Measurements from ENCODE around the gene ZNF428. TPM values are rescaled to one million over a fixed set of nuclear protein-coding genes. Genes with fewer than 3 reads are reported as not detected.

The ZNF428 gene
- total and polyA plus RNA-seq, 2 of the 4 experiments (the other 2 are of a cell fraction): 9.9 to 32.3 TPM

DNA sequence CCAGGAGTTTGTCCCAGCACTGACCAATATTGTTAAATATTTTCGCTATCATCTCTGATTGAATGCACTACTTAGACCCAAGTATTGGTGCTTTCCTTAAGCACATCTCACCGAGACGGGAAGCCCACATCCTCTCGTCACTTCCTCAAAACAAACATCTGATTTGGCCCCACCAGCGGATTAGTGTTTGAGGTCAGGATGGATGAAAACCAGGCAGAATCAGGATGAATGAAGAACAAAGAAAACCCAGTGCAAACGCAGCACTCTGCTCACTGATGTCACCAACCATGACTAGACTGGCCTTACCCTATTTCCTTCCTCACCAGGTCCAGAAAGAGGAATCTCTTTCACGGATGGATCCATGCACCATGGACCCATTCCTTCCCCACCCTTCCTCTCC is 44.6 kb upstream of the ZNF428 start:
- no peak overlapping the region for H3K14ac ChIP-seq (replicated peaks; ENCODE audit: low read depth, low read length)
- H3K4me2 ChIP-seq (ENCODE audit: low read depth, low read length): no peak overlapping the region
- H4K91ac ChIP-seq (ENCODE audit: insufficient read depth, low read depth, low read length): no peak overlapping the region
- TF ChIP-seq BHLHE40 (IDR thresholded peaks at IDR 0.05; ENCODE audit: low read depth, low read length): no peak
- TF ChIP-seq, protein P1, sequence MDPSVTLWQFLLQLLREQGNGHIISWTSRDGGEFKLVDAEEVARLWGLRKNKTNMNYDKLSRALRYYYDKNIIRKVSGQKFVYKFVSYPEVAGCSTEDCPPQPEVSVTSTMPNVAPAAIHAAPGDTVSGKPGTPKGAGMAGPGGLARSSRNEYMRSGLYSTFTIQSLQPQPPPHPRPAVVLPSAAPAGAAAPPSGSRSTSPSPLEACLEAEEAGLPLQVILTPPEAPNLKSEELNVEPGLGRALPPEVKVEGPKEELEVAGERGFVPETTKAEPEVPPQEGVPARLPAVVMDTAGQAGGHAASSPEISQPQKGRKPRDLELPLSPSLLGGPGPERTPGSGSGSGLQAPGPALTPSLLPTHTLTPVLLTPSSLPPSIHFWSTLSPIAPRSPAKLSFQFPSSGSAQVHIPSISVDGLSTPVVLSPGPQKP (IDR thresholded peaks at IDR 0.05; ENCODE audit: borderline replicate concordance, low read depth, low read length): no peak
- no peak for TF ChIP-seq CEBPB (IDR thresholded peaks at IDR 0.05; ENCODE audit: low read depth, low read length)
- no peak for TF ChIP-seq SMC3 (IDR thresholded peaks at IDR 0.05; ENCODE audit: low read depth, low read length)
- TF ChIP-seq POLR2A (IDR thresholded peaks at IDR 0.05; ENCODE audit: low read depth, low read length): no peak
- TF ChIP-seq, protein P2, sequence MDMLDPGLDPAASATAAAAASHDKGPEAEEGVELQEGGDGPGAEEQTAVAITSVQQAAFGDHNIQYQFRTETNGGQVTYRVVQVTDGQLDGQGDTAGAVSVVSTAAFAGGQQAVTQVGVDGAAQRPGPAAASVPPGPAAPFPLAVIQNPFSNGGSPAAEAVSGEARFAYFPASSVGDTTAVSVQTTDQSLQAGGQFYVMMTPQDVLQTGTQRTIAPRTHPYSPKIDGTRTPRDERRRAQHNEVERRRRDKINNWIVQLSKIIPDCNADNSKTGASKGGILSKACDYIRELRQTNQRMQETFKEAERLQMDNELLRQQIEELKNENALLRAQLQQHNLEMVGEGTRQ (IDR thresholded peaks at IDR 0.05; ENCODE audit: low read depth, low read length): no peak
- no peak for TF ChIP-seq FOS (IDR thresholded peaks at IDR 0.05; ENCODE audit: low read depth, low read length)
- TF ChIP-seq RCOR1 (IDR thresholded peaks at IDR 0.05; ENCODE audit: insufficient replicate concordance, low read length): no peak
- TF ChIP-seq MAZ (IDR thresholded peaks at IDR 0.05; ENCODE audit: borderline replicate concordance, low read depth, low read length): no peak
- TF ChIP-seq, protein P3, sequence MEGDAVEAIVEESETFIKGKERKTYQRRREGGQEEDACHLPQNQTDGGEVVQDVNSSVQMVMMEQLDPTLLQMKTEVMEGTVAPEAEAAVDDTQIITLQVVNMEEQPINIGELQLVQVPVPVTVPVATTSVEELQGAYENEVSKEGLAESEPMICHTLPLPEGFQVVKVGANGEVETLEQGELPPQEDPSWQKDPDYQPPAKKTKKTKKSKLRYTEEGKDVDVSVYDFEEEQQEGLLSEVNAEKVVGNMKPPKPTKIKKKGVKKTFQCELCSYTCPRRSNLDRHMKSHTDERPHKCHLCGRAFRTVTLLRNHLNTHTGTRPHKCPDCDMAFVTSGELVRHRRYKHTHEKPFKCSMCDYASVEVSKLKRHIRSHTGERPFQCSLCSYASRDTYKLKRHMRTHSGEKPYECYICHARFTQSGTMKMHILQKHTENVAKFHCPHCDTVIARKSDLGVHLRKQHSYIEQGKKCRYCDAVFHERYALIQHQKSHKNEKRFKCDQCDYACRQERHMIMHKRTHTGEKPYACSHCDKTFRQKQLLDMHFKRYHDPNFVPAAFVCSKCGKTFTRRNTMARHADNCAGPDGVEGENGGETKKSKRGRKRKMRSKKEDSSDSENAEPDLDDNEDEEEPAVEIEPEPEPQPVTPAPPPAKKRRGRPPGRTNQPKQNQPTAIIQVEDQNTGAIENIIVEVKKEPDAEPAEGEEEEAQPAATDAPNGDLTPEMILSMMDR (conservative IDR thresholded peaks at IDR 0.05; ENCODE audit: low read depth, low read length): no peak
- TF ChIP-seq RAD21 (IDR thresholded peaks at IDR 0.05; ENCODE audit: low read length): no peak
- no peak for TF ChIP-seq MAFK (IDR thresholded peaks at IDR 0.05; ENCODE audit: low read depth, low read length)
- no peak for TF ChIP-seq MXI1 (IDR thresholded peaks at IDR 0.05; ENCODE audit: borderline replicate concordance, low read depth, low read length)
- no peak for TF ChIP-seq RFX5 (IDR thresholded peaks at IDR 0.05; ENCODE audit: low read depth, low read length)
- TF ChIP-seq CHD1 (IDR thresholded peaks at IDR 0.05; ENCODE audit: low read depth, low read length): no peak
- TF ChIP-seq NFE2L2 (IDR thresholded peaks at IDR 0.05; ENCODE audit: low read depth, low read length): no peak
- no peak overlapping the region for H2BK15ac ChIP-seq (ENCODE audit: low read depth, low read length)
- no peak overlapping the region for H3K4ac ChIP-seq (ENCODE audit: low read depth, low read length)
- H2BK5ac ChIP-seq (ENCODE audit: low read depth, low read length, poor library complexity, severe bottlenecking): no peak overlapping the region
- H3K56ac ChIP-seq (ENCODE audit: extremely low read depth, insufficient read depth, low read length): no peak overlapping the region
- no peak for ATAC-seq (ENCODE audit: low read depth)
- H4K20me1 ChIP-seq (ENCODE audit: insufficient read depth, low read length): peaks cover 62% of the 10 kb centered on the region
- H2BK120ac ChIP-seq (ENCODE audit: low read depth, low read length): no peak overlapping the region
- peaks cover 18% of the 10 kb centered on the region for H3K9me1 ChIP-seq (ENCODE audit: insufficient read depth, low read length)
- H3K27me3 ChIP-seq (ENCODE audit: control insufficient read depth, insufficient read depth, low read length): no peaks in the 10 kb centered on the region
- WGBS, 2 experiments (ENCODE audit: extremely low coverage in 2 of 2, insufficient read length in 1 of 2): no CpG with 5 or more reads among the region's 7 CpGs
- peaks cover 52 to 74% of the 10 kb centered on the region in 2 experiments for H3K79me1 ChIP-seq (ENCODE audit: low read depth in 1 of 2, low read length in 2 of 2)
- peaks cover 8% of the 10 kb centered on the region for H3K4me1 ChIP-seq (ENCODE audit: control insufficient read depth, insufficient read depth, low read length)
- intact Hi-C loops (cut with micrococcal nuclease): loop anchor here (10.0 kb wide), 1 partner anchor 559 kb away; no protein-coding TSS in a partner anchor
- H2AK5ac ChIP-seq (ENCODE audit: low read depth, low read length): no peak overlapping the region
- H3K9ac ChIP-seq (ENCODE audit: low read depth, low read length): no peak overlapping the region
- no peak overlapping the region for H2BK20ac ChIP-seq (ENCODE audit: low read depth, low read length)
- peaks cover 52% of the 10 kb centered on the region for H3K36me3 ChIP-seq (ENCODE audit: control insufficient read depth, insufficient read depth, low read length)
- H2AFZ ChIP-seq (replicated peaks; ENCODE audit: low read length, poor library complexity): no peak overlapping the region
- H4K5ac ChIP-seq (ENCODE audit: low read depth, low read length): no peak overlapping the region
- H2AK9ac ChIP-seq (replicated peaks; ENCODE audit: low read depth, low read length, poor library complexity): no peak overlapping the region
- H3K4me3 ChIP-seq (ENCODE audit: insufficient read depth, low read depth, low read length): no peak overlapping the region
- no peak overlapping the region for H3K27ac ChIP-seq (ENCODE audit: insufficient read depth, low read length)
- H3K18ac ChIP-seq (ENCODE audit: low read depth, low read length): no peak overlapping the region
- H3K9me3 ChIP-seq (ENCODE audit: control insufficient read depth, insufficient read depth, low read length): no peaks in the 10 kb centered on the region
- no TSS peak for BruUV-seq (replicated peaks)
- POLR2A ChIA-PET (ENCODE audit: unreplicated experiment): no interaction called here
- H4K8ac ChIP-seq (ENCODE audit: low read depth in 2 of 2, low read length in 2 of 2): no peak overlapping the region
- no peak for DNase-seq
- CTCF ChIA-PET: no interaction called here
- in situ Hi-C loops (cut with MboI; ENCODE audit: low sequenced_read_pairs): no loop called here
- no peak overlapping the region for H3K23ac ChIP-seq (ENCODE audit: low read depth, low read length)
- dilution Hi-C loops (cut with HindIII; ENCODE audit: low sequenced_read_pairs, unreplicated experiment): no loop called here

Measured in IMR-90 (cell line).